ENCODE measurements around the gene C3orf20. TPM values are rescaled to one million over a fixed set of nuclear protein-coding genes. Genes with fewer than 3 reads are reported as not detected.

Gene C3orf20
- total RNA-seq: 0.23 TPM

DNA sequence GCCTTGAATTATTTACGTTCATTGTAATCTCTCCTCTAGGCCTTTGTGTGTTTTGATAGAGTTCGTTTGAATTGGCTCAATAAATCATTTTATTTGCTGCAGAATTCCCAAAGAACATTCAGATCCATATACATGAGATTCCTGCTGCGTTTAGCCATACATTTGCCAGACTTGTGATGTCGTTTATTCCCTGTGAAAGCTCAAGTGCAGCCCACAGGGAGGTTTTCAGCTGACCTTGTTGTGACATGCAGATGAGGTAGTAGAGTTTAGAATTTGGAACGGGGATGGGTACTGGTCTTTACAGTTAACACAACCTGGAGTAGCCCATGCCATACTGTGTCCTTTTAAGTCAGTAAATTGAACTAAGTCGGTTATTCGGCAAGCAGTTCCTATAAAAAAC is at the start of gene C3orf20:
Gene C3orf20 (plus strand): TSS at position 301 of the 400 bp plus-strand sequence. CDS start 7,573 bp downstream, outside the sequence.

DNA sequence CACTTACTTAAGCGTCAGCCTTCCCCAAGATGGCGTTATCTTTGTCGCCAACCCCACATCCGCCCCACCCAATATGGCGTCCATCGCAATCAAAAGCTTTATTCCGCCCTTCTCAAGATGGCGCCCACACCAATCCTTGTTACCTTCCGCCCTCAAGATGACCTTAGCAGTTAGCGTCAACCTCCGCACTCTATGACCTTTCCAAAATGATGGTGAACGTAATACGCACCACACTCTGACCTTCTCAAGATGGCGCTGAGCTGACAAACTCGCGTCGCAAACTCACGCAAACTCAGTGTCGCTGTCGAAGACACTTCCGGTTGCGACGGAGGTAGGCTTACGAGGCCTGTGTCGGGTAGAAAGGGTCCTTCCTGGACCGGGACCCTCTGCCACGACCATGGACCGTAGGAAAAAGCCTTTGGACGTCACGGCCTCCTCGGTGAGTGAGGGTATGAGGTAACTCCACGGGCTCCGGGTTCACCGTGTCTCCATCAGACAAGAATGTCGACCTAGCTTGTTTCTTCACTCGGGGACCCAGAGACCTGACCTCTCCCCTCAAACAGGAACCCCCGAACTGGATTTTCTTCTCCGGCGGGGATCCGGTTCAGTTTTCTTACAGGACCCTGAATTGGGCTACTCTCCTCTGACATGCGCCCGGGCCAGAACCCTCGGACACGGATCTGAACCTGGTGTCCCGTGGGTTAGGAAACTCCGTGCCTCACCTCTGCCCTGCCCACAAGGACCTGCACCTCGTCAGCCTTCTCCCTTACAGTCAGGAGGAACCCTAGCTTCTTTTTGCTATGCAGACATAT is 23.3 kb upstream of the C3orf20 start, which contains the start of gene CCDC174:
Gene CCDC174 (plus strand): TSS at position 323 of the 812 bp plus-strand sequence. CDS start 75 bp downstream, at position 398.

DNA sequence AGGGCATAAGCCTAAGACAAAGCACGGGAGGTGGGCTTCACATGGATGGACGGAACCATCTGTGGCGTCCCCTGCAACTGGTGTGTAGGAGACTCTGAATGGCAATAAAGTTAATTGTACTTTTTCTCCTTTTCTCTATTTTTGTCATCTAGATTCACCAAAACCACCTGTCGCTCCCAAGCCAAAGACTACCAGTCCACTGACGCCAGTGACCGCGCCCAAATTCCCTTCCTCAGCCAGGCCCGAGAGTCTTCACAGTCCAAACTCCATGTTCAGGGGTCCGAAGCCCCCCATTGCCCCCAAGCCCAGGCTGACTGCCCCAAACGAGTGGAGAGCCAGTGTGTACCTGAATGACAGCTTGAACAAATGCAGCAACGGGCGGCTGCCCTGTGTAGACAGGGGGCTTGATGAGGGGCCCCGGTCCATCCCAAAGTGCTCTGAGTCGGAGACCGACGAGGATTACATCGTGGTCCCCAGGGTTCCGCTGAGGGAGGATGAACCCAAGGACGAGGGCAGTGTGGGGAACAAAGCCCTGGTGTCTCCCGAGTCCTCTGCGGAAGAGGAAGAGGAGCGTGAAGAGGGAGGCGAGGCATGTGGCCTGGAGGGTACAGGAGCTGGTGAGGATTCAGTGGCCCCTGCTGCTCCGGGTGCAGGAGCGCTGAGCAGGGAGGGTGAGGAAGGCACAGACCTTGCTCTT is 144.0 kb downstream of the C3orf20 start, which contains the start of gene FGD5:
Gene FGD5 (plus strand): TSS at position 159 of the 697 bp plus-strand sequence. CDS start 110 bp downstream, at position 269.

Other genes with a start within 250 kb of the C3orf20 start
- 11.3 TPM for gene GRIP2, start 134.8 kb upstream of the C3orf20 start, total RNA-seq
- gene CCDC174, start 23.4 kb upstream of the C3orf20 start, total RNA-seq: 14.5 TPM
- 5.5 TPM for gene FGD5, start 143.8 kb downstream of the C3orf20 start, total RNA-seq